Activated CD4-positive, alpha-beta T cell treated with anti-CD3 and anti-CD28 coated beads, Interleukin-2, amount 50 U/mL, for 24 hours (primary cell): ENCODE data around the gene CCR5.
A peak's percentile ranks its signal among the peaks of the same experiment; 100 is the strongest.

Source experiments
- DNase-seq, 2 donors: peaks; one replicate each; pipeline ENCODE4 v3.0.0-alpha.2; 2020; ENCODE audit warnings: low read depth in 1 of 2, low spot score in 1 of 2

CCR5 gene

GRCh38 chr3:46406788-46407611 lies 36.3 kb downstream of the CCR5 start, which contains the start of the genes CCR5AS and CCRL2:
Gene CCR5AS, minus strand, starts transcription at chr3:46407066.
Gene CCRL2, plus strand, starts transcription at chr3:46407259. Its CDS starts 821 bp downstream, at chr3:46408080.
- DNase-seq: peak in 1 of 2 donors; percentile 8

GRCh38 chr3:46407970-46408369 lies 37.2 kb downstream of the CCR5 start:
- no peak for DNase-seq

- no peak for DNase-seq
Measured at GRCh38 chr3:46408853-46409252, 38.1 kb downstream of the CCR5 start.

GRCh38 chr3:46409739-46410489 lies 39.2 kb downstream of the CCR5 start:
- no peak for DNase-seq

- no peak for DNase-seq
Measured at GRCh38 chr3:46410669-46411068, 39.9 kb downstream of the CCR5 start.

- DNase-seq: no peak
Measured at GRCh38 chr3:46411271-46411670, 40.5 kb downstream of the CCR5 start.

- DNase-seq: no peak
Measured at GRCh38 chr3:46412786-46413298, 42.1 kb downstream of the CCR5 start.

GRCh38 chr3:46413951-46414350 lies 43.2 kb downstream of the CCR5 start:
- no peak for DNase-seq

- no peak for DNase-seq
Measured at GRCh38 chr3:46414739-46415138, 44.0 kb downstream of the CCR5 start.

GRCh38 chr3:46416125-46416810 lies 45.5 kb downstream of the CCR5 start:
- DNase-seq: no peak

- DNase-seq: no peak
Measured at GRCh38 chr3:46416811-46417510, 46.2 kb downstream of the CCR5 start.

GRCh38 chr3:46417841-46418611 lies 47.3 kb downstream of the CCR5 start:
- no peak for DNase-seq

- DNase-seq: no peak
Measured at GRCh38 chr3:46419816-46420215, 49.1 kb downstream of the CCR5 start.

- DNase-seq: no peak
Measured at GRCh38 chr3:46420931-46421330, 50.2 kb downstream of the CCR5 start.

- no peak for DNase-seq
Measured at GRCh38 chr3:46422617-46423016, 51.9 kb downstream of the CCR5 start.

GRCh38 chr3:46423588-46423987 lies 52.8 kb downstream of the CCR5 start:
- DNase-seq: no peak
